SK-N-SH (cell line): ENCODE results near the gene SLC51A.

Experiments
- EP300 ChIP-seq, 2 experiments: IDR thresholded peaks; 2 replicates each; pipeline versions ENCODE4 v1.4.0 to v1.6.1; 2012; ENCODE audit warnings: borderline replicate concordance in 1 of 2, low read depth in 1 of 2, low read length in 1 of 2
- FOXM1 ChIP-seq: IDR thresholded peaks from 2 replicates; pipeline ENCODE4 v1.4.0; 2012; ENCODE audit warnings: low read depth, mild to moderate bottlenecking
- PBX3 ChIP-seq: IDR thresholded peaks from 2 replicates; pipeline ENCODE4; 2012
- POLR2AphosphoS5 ChIP-seq: IDR thresholded peaks from 2 replicates; pipeline ENCODE4 v1.6.1; 2012; ENCODE audit warnings: low read depth, low read length
- RCOR1 ChIP-seq: fragments of 150-350 bp; IDR thresholded peaks from 2 replicates; pipeline ENCODE4 v1.6.1; 2017; ENCODE audit warnings: antibody characterized with exemption, low read length
- TAF1 ChIP-seq: IDR thresholded peaks from 2 replicates; pipeline ENCODE4 v1.6.1; 2012; ENCODE audit warnings: low read depth, mild to moderate bottlenecking, low read length, moderate library complexity, borderline replicate concordance
- TEAD4 ChIP-seq: IDR thresholded peaks from 2 replicates; pipeline ENCODE4 v1.4.0; 2012; ENCODE audit warnings: mild to moderate bottlenecking, borderline replicate concordance; ENCODE audit not compliant: insufficient read depth
- YY1 ChIP-seq: IDR thresholded peaks from 2 replicates; pipeline ENCODE4 v1.4.0; 2012; ENCODE audit warnings: low read depth, mild to moderate bottlenecking
- TF ChIP-seq, protein P1 (sequence below): fragments of 200-600 bp; sonication (generic); IDR thresholded peaks from 2 replicates; pipeline ENCODE4 v1.6.1; 2017; ENCODE audit warnings: antibody characterized with exemption, mild to moderate bottlenecking, moderate library complexity
- TF ChIP-seq, protein P2 (sequence below): IDR thresholded peaks from 2 replicates; pipeline ENCODE4 v1.4.0; 2012; ENCODE audit warnings: low read depth
- TF ChIP-seq, protein P3 (sequence below): IDR thresholded peaks from 2 replicates; pipeline ENCODE4 v1.4.0; 2012; ENCODE audit warnings: low read depth, borderline replicate concordance

DNA sequence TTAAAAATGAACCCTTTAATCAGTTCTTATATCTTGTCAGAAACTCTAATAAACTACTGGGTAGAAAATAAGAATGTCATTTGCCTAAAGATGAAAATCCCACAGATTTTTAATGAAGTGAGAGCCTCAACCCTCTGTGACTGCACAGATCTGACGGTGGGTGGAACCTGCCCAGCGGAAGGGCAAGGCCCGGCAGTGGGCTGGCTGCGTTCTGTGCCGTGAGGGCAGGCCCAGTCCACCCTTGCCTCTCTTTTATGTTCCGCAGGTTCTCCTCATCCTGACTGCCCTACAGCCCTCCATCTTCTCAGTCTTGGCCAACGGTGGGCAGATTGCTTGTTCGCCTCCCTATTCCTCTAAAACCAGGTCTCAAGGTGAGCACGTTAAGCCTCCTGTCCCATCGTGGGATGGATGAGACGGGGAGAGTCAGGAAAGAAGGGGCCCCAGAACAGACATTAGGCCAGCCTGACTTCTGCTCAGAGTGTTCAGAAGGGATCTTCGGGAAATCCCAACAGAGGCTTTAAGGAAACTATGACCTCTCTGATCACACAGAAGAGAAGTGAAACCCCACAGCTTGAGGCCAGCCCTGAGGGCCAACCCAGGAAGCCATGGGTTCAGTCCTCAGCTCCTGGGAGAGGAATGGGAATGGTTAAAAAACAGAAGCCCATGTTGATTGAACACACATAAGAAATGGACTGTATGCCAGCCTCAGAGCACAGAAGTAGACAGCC, 16.0 kb downstream of the SLC51A start:
- no peak for TF ChIP-seq TAF1
- no peak for TF ChIP-seq PBX3
- TF ChIP-seq, protein P1, sequence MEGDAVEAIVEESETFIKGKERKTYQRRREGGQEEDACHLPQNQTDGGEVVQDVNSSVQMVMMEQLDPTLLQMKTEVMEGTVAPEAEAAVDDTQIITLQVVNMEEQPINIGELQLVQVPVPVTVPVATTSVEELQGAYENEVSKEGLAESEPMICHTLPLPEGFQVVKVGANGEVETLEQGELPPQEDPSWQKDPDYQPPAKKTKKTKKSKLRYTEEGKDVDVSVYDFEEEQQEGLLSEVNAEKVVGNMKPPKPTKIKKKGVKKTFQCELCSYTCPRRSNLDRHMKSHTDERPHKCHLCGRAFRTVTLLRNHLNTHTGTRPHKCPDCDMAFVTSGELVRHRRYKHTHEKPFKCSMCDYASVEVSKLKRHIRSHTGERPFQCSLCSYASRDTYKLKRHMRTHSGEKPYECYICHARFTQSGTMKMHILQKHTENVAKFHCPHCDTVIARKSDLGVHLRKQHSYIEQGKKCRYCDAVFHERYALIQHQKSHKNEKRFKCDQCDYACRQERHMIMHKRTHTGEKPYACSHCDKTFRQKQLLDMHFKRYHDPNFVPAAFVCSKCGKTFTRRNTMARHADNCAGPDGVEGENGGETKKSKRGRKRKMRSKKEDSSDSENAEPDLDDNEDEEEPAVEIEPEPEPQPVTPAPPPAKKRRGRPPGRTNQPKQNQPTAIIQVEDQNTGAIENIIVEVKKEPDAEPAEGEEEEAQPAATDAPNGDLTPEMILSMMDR = no peak
- TF ChIP-seq, protein P2, sequence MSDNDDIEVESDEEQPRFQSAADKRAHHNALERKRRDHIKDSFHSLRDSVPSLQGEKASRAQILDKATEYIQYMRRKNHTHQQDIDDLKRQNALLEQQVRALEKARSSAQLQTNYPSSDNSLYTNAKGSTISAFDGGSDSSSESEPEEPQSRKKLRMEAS = no peak
- TF ChIP-seq RCOR1 = no peak
- TF ChIP-seq, protein P3, sequence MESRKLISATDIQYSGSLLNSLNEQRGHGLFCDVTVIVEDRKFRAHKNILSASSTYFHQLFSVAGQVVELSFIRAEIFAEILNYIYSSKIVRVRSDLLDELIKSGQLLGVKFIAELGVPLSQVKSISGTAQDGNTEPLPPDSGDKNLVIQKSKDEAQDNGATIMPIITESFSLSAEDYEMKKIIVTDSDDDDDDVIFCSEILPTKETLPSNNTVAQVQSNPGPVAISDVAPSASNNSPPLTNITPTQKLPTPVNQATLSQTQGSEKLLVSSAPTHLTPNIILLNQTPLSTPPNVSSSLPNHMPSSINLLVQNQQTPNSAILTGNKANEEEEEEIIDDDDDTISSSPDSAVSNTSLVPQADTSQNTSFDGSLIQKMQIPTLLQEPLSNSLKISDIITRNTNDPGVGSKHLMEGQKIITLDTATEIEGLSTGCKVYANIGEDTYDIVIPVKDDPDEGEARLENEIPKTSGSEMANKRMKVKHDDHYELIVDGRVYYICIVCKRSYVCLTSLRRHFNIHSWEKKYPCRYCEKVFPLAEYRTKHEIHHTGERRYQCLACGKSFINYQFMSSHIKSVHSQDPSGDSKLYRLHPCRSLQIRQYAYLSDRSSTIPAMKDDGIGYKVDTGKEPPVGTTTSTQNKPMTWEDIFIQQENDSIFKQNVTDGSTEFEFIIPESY = no peak
- TF ChIP-seq FOXM1 = no peak
- TF ChIP-seq POLR2AphosphoS5 = no peak
- TF ChIP-seq TEAD4 = no peak
- TF ChIP-seq YY1 = no peak
- TF ChIP-seq EP300 (IDR thresholded peaks at IDR 0.05; ENCODE audit: borderline replicate concordance in 1 of 2, low read depth in 1 of 2, low read length in 1 of 2) = no peak
